Subcutaneous abdominal adipose tissue (tissue), 5 donors: ENCODE results near the gene TNFRSF18.

Experiments used
- H3K27ac ChIP-seq: one replicate; pipeline ENCODE4 v1.7.0; 2013; ENCODE audit warnings: low read depth, mild to moderate bottlenecking, inconsistent platforms, low read length, moderate library complexity
- H3K27me3 ChIP-seq, 5 donors: one replicate each; pipeline ENCODE4 v1.7.0; 2013; ENCODE audit warnings: low read length in 5 of 5, inconsistent platforms in 1 of 5; ENCODE audit not compliant: control insufficient read depth in 5 of 5, insufficient read depth in 4 of 5
- H3K36me3 ChIP-seq, 5 donors: one replicate each; pipeline ENCODE4 v1.7.0; 2013; ENCODE audit warnings: low read length in 5 of 5; ENCODE audit not compliant: control insufficient read depth in 5 of 5, insufficient read depth in 5 of 5
- H3K4me1 ChIP-seq, 5 donors: one replicate each; pipeline ENCODE4 v1.7.0; 2013; ENCODE audit warnings: low read length in 5 of 5, mild to moderate bottlenecking in 3 of 5, moderate library complexity in 1 of 5; ENCODE audit not compliant: control insufficient read depth in 5 of 5, insufficient read depth in 5 of 5
- H3K4me3 ChIP-seq, 5 donors: one replicate each; pipeline ENCODE4 v1.7.0; 2013; ENCODE audit warnings: low read length in 5 of 5, low read depth in 1 of 5
- H3K9ac ChIP-seq, 5 donors: one replicate each; pipeline ENCODE4 v1.7.0; 2013; ENCODE audit warnings: low read length in 5 of 5, mild to moderate bottlenecking in 4 of 5, moderate library complexity in 3 of 5
- H3K9me3 ChIP-seq, 5 donors: one replicate each; pipeline ENCODE4 v1.7.0; 2013; ENCODE audit warnings: low read length in 5 of 5; ENCODE audit not compliant: control insufficient read depth in 5 of 5
- donor health status: healthy.
- donor health status: healthy.
- donor health status: healthy.
- donor health status: healthy.
- donor health status: healthy.

TNFRSF18 gene

DNA sequence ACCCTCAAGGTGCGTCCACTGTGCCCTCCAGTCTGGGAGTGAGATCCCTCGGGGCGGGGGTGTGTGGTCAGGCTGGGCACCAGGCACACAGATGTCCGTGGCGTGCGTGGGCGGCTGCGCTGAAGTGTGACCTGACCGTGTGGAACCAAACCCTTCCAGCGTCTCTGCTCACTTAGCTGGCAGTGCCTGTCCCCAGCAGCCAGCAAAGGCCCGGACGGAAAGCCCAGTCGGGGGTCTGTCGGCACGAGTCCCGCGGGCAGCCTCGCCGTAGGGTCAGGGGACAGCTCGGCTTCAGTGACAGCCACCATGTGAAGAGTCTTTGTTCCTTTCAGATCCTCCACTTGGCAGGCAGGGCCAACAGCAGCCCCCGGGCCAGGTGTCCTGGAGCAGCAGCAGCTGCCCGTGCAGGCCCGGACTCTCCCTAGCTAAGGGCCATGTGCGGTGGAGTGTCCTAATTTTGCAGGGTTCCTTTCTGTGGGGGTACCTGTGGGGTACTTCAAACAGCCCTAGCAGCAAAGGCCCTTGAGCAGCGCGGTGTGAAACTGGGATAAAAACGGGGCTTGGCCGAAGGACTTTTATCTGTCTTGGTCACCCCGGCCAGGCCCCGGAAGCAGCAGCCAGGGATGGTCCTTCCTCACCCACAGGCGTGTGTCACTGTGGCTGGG, 21.2 kb downstream of the TNFRSF18 start:
- Histone ChIP-seq H3K4me3 (no peak overlapping the region), H3K4me1 (peaks cover 0 to 35% (median 9%) of the 10 kb centered on the region in 5 donors), H3K9me3 (no peaks in the 10 kb centered on the region), H3K9ac (no peak overlapping the region), H3K27ac (no peak overlapping the region), H3K36me3 (no peaks in the 10 kb centered on the region), H3K27me3 (peaks cover 8 to 25% (median 15%) of the 10 kb centered on the region in 5 donors)

DNA sequence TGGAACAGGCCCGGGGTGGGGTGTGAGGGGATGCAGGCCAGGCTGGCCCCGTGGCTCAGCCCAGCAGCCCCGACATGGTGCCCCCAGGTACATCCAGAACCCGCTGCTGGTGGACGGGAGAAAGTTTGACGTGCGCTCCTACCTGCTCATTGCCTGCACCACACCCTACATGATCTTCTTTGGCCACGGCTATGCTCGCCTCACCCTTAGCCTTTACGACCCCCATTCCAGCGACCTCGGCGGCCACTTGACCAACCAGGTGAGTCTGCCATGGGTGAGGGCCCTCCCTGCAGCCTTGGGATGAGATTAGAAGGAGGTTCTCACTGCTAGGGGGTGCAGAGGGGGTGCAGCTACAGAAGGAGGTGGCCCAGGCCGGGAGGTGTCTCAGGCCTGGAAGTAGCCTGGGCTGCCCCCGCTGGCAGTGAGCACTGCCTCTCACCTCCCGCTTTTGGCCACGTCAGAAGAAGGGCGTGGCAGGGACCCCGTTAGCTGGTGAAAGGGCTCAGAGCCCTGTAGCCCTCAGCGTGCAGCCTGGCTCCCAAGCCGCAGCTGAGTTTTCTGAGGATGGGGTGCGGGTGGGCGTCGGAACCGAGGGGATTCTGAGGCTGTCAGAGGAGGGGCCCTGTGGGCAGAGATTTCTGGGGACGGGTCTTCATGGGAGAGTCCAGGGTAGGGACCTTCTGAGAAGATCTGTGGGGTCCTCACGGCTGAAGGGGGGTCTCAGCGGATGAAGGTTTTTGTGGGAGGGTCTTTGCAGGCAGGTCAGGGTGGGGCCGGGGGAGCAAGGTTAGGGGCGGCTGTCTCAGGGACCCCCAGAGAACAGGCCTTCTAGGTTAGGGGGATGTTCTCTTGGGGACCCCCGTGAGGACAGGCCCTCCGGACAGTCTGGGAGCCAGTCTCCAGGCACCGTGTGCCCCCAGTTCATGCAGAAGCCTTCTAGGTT, 22.3 kb downstream of the TNFRSF18 start:
- peaks cover 8 to 30% (median 19%) of the 10 kb centered on the region in 5 donors for H3K27me3 ChIP-seq
- H3K9me3 ChIP-seq = no peaks in the 10 kb centered on the region
- H3K36me3 ChIP-seq = no peaks in the 10 kb centered on the region
- peaks cover 0 to 33% (median 9%) of the 10 kb centered on the region in 5 donors for H3K4me1 ChIP-seq
- H3K4me3 ChIP-seq = peak overlapping the region in 1 of 5 donors; percentile 18
- no peak overlapping the region for H3K27ac ChIP-seq
- no peak overlapping the region for H3K9ac ChIP-seq

DNA sequence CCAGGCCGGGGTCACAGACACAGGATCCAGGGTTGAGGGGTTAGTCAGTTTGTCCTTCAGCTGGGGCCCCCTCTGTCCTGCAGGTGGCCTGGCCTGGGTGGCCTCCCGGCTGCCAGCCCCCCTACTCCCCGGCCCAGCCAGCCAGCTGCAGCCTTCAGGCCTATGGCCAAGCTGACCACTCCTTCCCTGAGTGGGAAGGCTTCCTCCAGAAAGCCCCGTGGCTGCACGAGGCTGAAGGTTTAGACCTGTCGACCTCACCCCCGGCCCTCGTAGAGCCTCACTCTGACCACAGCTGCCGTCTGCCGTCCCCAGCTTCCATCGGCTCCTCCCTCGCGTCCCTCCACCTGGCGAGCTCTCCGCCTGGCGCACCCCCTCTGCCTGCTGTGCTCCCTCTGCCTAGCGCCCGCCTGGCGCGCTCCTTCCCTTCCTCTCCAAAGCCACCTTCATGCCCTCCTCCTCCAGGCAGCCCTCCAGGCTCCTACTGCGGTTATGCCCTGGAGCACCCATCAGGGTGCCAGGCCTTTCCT, 23.1 kb downstream of the TNFRSF18 start:
- no peaks in the 10 kb centered on the region for H3K9me3 ChIP-seq
- peaks cover 0 to 33% (median 9%) of the 10 kb centered on the region in 5 donors for H3K4me1 ChIP-seq
- peaks cover 8 to 30% (median 19%) of the 10 kb centered on the region in 5 donors for H3K27me3 ChIP-seq
- no peaks in the 10 kb centered on the region for H3K36me3 ChIP-seq
- peak overlapping the region in 1 of 5 donors; percentile 14 for H3K9ac ChIP-seq
- H3K27ac ChIP-seq = peak overlapping the region; percentile 37
- H3K4me3 ChIP-seq = peak overlapping the region in 3 of 5 donors; percentile 2 to 44 (median 31)

DNA sequence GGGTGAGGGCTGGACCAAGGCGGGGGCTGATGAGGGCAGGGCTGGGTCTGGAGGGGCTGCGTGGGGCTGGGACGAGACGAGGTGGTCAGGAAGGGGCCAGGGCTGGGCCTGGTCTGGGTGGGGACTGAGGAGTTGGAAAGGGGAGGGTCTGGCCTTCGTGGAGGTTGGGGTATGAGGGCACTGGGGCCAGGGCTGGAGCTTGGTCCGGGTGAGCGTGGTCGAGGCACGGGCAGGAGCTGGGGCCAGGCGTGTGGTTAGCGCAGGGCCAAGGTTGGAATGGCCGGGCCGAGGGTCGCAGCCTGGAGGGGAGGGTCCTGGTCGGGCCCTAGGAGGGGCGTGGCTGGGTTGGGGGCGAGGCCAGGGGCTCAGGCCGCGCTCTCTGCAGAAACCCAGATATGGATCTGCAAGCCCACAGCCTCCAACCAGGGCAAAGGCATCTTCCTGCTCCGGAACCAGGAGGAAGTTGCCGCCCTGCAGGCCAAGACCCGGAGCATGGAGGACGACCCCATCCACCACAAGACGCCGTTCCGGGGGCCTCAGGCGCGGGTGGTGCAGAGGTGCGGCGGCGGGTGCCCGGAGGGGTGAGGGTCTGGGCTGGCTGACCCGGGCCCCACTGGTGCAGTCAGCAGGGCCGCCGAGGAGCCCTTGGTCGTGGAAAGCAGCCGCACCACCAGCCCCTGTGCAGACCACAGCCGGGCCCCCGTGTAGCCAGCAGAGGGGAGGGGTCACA, 23.7 kb downstream of the TNFRSF18 start:
- Histone ChIP-seq H3K27me3 (peaks cover 9 to 34% (median 23%) of the 10 kb centered on the region in 5 donors), H3K36me3 (no peaks in the 10 kb centered on the region), H3K4me1 (peaks cover 0 to 33% (median 9%) of the 10 kb centered on the region in 5 donors), H3K9me3 (no peaks in the 10 kb centered on the region), H3K4me3 (peak overlapping the region in 3 of 5 donors; percentile 31 to 44 (median 42)), H3K27ac (peak overlapping the region; percentile 57), H3K9ac (peak overlapping the region in 1 of 5 donors; percentile 61)

DNA sequence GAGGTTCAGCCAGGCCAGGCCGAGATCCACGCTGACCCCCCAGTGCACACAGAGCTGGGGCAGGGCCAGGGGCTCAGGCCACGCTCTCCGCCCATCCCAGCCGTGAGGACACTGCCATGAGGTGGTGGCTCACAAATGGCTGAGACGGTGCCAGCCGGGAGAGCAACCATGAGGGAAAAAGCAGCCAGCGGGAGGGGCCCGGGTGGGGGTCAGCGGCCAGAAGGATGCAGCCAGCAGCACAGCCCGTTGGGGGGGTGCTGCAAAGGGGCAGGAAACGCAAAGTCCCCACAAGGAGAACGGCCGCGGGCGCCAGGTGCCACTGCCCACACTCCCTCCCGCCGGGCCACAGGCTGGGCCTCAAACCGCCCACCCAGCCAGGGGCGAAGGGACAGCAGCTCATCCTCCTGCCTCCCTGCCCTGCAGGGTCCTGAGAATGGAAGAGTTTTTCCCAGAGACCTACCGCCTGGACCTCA, 24.4 kb downstream of the TNFRSF18 start:
- H3K4me3 ChIP-seq = peak overlapping the region in 3 of 5 donors; percentile 31 to 44 (median 42)
- H3K27me3 ChIP-seq = peaks cover 13 to 36% (median 25%) of the 10 kb centered on the region in 5 donors

DNA sequence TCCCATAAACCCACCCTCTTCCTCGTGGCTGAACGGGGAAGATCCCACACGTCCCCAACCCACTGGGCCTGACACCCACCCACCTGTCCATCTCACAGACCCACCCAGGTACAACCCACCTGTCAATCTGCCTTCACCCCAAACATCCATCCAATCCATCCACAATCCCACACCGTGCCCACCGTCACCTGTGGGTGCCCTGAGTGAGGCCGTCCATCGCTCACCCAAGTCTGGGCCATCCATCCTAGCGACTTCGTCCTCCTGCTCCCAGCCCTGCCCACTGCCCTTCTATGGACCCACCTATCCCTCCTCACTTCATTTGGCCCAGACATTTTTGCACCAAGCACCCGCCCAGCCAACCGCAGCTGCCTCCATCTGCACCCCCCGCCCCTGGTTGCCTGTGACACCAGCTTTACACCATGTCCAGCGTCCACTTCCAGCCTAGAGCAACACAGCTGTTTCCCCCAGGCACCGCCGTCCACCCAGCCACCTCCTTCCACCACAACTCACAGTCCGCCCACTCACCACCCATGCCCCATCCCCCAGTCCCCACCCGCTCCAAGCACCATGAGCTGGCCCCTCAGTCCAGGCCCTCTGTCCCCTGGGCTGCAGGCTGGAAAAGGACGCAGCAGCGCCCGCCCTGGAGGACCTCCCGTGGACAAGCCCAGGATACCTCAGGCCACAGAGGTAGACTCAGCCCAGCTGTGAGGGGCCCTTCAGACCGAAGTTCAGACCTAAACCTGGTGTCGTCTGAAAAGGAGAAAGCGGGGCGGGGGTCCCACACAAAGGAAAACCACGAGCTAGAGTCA, 25.1 kb downstream of the TNFRSF18 start:
- Histone ChIP-seq H3K4me1 (peaks cover 0 to 33% (median 9%) of the 10 kb centered on the region in 5 donors), H3K27me3 (peaks cover 17 to 40% (median 30%) of the 10 kb centered on the region in 5 donors), H3K27ac (peak overlapping the region; percentile 57), H3K4me3 (peak overlapping the region in 3 of 5 donors; percentile 31 to 44 (median 42)), H3K9ac (peak overlapping the region in 1 of 5 donors; percentile 61), H3K36me3 (no peaks in the 10 kb centered on the region), H3K9me3 (no peaks in the 10 kb centered on the region)

More for the DNA sequence above, 24.4 kb downstream of the TNFRSF18 start:
- peaks cover 0 to 33% (median 9%) of the 10 kb centered on the region in 5 donors for H3K4me1 ChIP-seq
- peak overlapping the region; percentile 57 for H3K27ac ChIP-seq
- no peaks in the 10 kb centered on the region for H3K9me3 ChIP-seq
- H3K36me3 ChIP-seq = no peaks in the 10 kb centered on the region
- peak overlapping the region in 1 of 5 donors; percentile 61 for H3K9ac ChIP-seq

DNA sequence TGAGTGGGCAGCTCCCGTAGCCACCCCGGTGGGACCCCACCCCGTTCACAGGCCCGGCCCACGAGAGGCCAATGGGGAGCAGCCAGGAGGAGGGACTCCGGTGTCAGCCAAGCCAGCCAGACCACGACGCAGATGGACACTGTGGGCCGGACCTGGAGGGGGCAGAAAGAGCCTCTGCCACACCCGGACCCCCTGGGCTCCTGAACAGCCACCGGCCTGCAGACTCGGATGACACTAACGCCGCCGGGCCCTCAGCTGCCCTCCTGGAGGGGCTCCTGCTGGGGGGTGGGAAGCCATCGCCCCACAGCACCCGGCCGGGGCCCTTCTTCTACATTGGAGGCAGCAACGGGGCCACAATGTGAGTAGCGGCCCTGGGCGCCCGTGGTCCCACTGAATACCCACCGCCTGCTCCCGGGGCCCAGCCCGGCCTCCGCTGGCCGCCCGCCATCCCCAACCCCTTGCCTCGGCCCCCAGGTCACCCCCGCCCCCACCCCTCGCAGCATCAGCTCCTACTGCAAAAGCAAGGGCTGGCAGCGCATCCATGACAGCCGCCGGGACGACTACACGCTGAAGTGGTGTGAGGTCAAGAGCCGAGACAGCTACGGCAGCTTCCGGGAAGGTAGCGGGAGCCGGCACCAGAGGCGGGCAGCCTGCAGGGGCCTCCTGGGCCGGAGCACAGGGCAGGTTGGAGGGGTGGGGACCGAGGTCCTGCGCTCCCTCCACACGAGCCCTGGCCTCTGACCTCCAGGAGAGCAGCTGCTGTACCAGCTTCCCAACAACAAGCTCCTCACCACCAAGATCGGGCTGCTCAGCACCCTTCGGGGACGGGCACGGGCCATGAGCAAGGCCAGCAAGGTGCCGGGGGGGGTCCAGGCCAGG, 26.2 kb downstream of the TNFRSF18 start:
- peaks cover 0 to 3% (median 0%) of the 10 kb centered on the region in 5 donors for H3K9me3 ChIP-seq
- H3K4me3 ChIP-seq = no peak overlapping the region
- H3K36me3 ChIP-seq = no peaks in the 10 kb centered on the region
- H3K27ac ChIP-seq = no peak overlapping the region
- H3K27me3 ChIP-seq = peaks cover 20 to 47% (median 33%) of the 10 kb centered on the region in 5 donors
- H3K4me1 ChIP-seq = peaks cover 0 to 33% (median 9%) of the 10 kb centered on the region in 5 donors
- no peak overlapping the region for H3K9ac ChIP-seq

DNA sequence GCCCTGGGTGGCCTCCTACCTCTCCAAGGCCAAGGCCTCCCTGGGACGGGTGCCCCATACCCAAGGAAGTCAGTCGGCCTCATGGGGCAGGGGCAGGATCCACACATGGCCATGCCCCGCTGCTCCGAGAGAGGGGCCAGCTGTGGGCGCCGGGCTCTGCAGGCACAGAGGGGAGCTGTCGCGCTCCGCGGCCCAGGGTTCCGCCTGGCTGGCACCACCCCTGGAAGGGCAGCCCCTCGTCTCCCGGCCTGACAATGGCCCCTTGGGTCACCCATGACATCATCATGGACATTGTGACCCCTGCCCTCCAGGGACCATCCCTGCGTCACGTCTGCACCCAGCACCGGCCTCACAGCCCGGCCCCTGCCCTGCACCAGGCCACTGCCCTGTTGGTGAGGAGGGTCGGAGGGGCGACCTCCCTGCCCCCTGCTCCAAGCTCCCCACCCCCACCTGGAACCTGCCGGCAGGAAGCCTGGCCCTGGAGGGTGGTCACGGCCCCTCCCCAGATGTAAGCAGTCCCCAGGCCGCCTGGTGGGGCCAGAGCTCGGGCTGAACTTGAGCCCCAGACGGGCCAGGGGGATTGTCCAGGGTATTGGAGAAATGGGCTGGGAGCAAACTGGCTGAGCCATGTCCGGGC, 26.9 kb downstream of the TNFRSF18 start:
- peaks cover 20 to 48% (median 33%) of the 10 kb centered on the region in 5 donors for H3K27me3 ChIP-seq
- no peaks in the 10 kb centered on the region for H3K36me3 ChIP-seq
- H3K9me3 ChIP-seq = peaks cover 0 to 3% (median 0%) of the 10 kb centered on the region in 5 donors
- no peak overlapping the region for H3K4me3 ChIP-seq
- no peak overlapping the region for H3K9ac ChIP-seq
- H3K27ac ChIP-seq = no peak overlapping the region
- peaks cover 0 to 33% (median 9%) of the 10 kb centered on the region in 5 donors for H3K4me1 ChIP-seq
